Left kidney (tissue), 2 donors: Measurements from ENCODE around the gene BAG5. TPM values are rescaled to one million over a fixed set of nuclear protein-coding genes. Genes with fewer than 3 reads are reported as not detected.
"Not testable (repeated sequence)": the region's sequence is repeated elsewhere in the genome, so short reads cannot be mapped to it uniquely, and the experiment has no call there.

Experiments used
- DNase-seq: peaks from one replicate; pipeline ENCODE4 v3.0.0-alpha.2; 2013
- polyA plus RNA-seq: library from polyadenylated mRNA; unstranded; fragments of 120-200 nt; gene quantifications from one replicate; pipeline ENCODE4 v1.2.1, GENCODE V29; 2013; ENCODE audit not compliant: insufficient read length

The BAG5 gene
- polyA plus RNA-seq, 1 donor = 35.7 TPM

DNA sequence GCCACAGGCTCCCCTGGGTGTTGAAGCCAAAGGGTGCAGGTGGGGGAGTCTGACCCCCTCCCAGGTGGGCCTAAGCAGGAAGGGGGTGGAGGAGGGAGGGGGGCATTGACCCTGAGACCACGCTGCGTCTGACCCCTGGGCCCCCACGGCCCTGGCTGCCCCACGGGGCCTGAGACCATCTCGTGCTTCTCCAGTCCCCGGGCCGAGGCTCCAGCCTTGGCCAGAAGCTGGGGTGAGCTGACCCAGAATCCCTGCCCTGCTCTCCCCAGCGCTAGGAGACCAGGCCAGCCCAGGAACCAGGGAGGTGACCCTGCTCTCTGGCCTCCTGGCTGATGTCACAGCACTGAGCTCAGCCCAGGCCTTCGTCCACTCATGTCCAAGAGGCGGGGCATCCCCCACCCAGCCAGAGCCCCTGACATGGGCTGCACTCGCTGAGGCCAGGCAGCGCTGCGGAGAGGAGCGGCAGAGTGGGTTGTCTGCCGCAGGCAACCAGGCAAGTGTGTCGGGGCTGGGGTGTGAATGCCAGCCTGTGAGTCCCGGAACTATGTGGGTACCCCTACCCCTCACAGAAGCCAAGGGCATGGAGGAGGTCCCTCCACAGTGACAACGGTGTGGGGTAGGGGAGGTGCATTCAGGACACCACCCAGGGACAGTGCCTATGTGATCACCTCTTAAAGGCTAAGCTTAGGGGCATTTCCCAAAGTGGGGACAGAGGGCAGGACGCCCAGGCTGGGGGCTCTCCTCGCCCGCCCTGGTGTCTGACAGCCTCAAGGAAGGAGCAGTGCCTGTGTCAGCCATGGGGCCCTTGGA, 27.2 kb downstream of the BAG5 start:
- no peak for DNase-seq

DNA sequence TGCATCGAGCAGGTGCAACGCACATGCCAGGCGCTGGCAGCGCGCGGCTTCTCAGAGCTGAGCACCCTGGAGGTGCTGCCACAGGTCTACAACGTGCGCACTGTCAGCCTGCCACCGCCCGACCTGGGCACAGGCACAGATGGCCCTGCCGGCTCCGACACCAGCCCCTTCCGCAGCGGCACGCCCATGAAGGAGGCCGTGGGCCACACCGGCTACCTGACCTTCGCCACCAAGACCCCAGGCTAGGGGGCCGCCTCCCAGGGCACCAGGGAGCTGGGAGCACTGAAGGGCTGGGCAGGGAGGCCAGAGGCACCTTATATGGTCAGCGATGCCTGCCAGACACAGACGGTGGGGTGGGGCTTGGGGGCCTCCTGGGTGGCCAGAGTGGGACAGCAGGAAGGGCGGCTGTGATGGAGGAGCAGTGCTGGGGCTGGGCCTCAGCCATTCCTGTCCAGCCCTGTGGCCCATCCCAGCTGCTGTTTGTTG, 27.8 kb downstream of the BAG5 start:
- DNase-seq = no peak

DNA sequence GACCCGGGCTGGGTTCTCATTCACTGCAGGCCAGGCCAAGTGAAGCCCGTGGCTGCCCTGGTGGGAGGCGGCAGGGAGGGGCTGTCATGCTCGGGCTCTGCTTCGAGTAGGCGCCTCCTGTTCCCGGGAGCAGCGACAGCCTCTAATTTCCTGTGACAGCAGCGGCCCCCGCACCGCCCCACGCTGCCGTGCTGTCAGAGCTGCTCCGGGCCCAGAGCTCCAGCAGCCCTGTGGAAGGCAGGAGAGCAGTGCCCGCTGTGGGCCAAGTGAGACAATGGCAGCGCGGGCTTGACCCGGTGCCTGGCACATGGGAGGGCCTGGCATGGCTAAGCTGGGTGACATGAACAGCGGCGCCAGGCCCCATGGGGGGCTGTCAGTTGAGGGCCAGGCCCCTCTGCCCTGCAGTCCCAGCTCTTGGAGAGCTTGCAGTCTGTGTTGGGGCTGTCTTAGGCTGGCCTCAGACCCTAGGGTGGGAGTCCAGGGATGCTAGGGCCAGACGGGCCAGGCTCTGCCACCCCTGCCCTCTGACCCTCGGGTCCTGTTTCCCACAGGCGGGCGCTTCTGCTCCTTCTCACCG, 28.4 kb downstream of the BAG5 start:
- no peak for DNase-seq

DNA sequence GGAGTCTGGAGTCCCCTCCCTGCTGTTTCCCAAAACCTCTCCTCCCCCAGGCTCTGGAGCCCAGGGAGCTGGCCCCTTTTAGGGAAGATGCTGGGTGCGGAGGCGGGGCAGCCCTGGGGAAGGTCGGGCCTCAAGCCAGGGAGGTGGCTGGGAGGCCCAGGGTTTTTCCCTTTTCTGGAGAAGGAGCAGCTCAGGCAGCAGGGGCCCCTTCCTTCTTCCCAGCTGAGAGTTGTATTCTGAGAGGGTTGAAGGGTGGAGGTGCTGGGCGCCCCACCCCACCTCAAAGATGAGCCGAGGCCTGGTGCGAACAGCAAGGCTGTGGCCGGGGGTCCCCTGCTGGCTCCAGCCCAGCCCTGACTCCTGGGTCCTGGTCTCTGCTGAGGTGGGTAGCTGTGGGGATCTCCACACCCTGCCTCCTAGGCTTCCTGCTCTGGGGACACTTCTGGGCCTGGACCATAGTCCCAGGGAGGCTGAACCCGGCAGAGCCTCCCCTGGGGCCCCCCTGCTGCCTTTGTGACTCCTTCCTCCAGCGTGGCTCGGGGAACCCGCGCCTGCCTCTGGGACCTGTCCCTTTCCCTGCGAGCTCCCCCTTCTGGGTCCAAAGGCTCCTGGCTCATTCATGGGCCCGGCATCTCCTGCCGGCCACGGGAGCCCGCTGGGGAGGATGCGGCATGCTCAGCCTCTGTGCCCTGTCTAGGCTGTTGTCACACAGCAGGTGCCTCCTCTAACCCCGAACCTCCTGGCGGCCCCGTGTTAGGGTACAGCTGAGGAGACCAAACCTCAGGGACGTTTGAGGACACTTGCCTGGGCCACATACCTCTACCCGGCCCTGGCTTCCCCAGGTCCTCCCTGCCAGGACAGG, 29.1 kb downstream of the BAG5 start:
- DNase-seq = no peak

GRCh38 chr14:103532216-103533136, 30.0 kb downstream of the BAG5 start:
- DNase-seq = no peak

DNA sequence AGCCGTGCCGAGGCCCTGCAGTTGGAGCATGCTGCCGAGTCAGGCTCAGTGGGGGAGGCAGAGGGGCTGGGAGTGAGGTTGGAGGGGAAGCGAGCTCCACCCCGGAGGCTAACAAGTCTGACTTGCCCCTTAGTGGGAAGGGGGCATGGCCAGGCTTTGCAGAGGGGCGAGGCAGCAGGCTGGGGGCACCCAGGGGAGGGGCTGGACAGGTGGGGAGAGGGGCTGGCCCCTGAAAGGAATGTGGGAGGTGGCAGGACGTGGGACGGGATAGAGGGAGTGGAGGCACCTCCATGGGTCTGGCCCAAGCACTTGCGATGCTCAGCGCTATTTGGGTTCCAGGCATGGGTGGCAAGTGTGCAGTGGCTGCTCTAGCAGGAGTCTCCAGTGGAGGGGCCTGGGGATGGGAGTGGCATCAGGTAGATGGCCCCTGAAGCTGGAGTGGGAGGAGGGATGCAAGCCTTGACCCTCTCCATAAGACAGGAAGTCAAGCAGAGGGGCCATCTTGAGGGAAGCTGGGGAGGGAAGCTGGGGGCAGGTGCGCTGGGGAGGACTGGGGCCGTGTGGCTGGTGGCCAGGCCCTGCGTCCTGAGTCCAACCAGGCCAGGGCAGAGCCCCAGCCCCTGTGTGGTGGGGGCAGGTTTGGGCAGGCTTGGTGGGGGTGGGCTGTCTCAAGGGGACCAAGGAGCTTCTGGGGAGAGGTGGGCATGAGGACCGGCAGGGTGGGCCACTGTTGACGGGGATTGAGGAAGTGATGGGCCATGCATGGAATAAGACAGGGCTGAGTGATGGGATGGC, 30.8 kb downstream of the BAG5 start:
- DNase-seq = no peak

DNA sequence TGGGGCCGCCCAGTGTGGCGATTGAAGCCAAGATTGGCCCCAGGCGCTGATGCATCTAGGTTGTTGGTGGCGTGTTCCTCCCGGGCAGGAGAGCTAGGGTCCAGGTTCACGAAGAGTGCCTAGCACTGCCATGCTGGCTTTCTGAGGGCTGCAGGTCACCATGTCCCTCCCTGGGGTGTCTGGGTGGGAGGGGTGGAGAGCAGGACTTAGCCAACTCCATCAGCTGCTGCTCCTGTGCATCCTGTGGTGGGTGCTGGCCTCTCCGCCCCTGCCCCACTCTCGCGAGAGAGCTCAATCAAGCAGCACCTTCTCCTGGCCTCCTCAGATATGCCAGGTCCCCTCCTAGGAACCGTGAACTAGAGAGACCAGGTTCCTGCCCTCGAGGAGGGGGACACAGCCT, 31.6 kb downstream of the BAG5 start:
- no peak for DNase-seq

DNA sequence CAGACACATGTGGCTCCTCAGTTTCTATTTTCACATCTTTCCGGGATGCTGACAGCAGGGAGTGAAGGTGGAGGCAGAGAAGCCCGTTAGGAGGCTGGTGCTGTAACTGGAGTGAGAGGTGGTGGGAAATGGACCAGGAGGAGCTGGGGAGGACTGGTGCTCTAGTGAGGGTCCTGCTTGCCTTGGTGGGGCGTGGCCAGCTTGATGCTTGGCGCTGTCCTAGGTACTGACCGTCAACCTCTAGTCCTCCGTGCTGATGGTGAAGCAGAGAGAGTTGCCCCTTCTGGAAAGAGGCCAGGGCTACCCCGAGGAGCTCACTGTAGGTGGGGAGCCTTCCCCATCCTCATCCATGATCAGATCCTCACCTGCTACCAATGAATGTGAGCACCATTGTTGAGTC, 32.1 kb downstream of the BAG5 start:
- no peak for DNase-seq

GRCh38 chr14:103529383-103530365, 32.8 kb downstream of the BAG5 start:
- DNase-seq = no peak

DNA sequence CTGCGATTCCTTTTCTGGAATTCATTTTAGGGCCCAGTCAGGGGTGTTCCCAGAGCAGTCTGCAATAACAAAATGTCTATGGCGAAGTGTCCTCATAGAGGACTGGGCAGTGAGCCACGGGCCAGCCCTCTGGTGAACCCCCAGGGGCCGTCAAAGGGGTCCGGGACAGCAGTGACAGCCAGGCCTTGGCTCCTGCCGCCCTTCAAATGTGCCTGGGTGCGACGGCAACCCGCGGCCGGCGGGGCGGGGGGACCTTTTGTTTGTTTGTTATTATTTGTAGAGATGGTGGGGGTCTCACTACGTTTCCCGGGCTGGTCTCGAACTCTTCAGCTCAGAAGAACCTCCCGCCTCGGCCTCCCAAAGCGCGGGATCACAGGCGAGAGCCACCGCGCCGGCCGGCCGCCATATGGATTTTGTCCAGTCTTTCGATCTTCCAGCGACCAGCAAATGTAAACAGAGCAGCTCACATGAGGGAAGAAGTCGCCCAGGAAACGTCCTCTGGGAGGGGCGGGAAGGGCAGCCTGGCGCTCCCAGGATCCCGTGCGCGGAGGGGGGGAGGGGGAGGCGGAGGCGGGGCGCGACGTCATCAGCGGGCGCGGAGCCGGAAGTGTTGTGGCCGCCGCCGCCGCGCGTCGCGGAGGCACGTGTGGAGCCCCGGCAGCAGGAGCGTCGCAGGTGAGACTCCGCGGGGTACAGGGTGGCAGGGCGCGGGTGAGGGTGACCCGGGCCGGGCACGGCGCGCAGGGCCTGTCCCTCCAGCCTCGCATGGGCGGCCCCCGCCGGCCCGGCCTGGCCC, 33.7 kb downstream of the BAG5 start, which contains the start of gene TRMT61A:
Gene TRMT61A, plus strand, starts transcription at position 610 of the 796 bp plus-strand sequence. CDS start 783 bp downstream, outside the sequence.
- DNase-seq = peak; percentile 87

GRCh38 chr14:103528146-103528586, 34.3 kb downstream of the BAG5 start:
- DNase-seq = no peak

DNA sequence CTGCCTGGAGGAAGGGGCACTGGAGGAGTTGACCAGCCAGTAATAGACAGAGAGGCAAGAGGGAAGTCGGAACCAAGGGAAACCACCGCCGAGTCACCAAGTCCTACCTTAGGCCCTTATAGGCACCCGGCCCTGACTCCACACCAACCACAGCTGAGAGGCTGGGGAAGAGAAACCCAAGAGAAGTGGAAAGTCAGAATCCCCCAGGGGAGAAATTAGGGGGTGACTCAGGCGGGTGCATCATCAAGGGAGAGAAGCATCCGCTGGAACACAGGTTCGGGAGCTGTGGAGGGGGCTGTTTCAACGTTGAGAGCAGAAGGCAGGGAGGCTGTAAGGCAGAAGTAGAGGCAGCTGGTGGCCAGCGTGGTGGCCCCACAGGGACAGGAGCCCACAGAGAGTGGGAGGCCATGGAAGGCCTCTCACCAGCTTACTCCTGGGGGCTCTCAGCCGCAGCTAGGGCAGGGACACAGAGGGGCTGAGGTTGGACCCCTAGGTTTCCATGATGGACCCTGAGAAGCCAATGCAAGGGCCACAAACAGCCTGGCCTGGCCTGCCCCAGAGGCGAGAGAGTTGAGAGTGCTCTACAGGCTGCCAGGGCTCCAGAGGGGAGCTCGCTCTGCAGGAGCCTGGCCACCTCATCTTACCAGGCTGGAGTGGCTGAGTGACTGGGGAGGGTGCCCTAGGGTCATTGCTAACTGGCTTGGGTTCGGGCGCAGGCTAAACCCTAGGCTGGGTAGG, 34.9 kb downstream of the BAG5 start:
- no peak for DNase-seq

DNA sequence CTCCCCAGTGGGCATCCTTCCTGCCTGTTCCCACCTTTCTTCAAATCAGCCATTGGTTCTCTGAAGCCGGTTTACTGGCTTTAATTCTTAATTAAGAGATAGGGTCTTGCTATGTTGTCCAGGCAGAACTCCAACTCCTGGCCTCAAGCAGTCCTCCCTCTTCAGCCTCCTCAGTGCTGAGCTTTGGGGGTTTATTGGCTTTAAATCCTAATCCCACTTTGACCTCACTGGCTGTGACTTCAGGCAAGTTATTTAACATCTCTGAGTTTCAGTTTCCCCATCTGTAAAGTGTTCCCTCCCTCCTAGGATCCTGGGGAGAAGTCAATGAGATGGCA, 35.6 kb downstream of the BAG5 start:
- DNase-seq = no peak

DNA sequence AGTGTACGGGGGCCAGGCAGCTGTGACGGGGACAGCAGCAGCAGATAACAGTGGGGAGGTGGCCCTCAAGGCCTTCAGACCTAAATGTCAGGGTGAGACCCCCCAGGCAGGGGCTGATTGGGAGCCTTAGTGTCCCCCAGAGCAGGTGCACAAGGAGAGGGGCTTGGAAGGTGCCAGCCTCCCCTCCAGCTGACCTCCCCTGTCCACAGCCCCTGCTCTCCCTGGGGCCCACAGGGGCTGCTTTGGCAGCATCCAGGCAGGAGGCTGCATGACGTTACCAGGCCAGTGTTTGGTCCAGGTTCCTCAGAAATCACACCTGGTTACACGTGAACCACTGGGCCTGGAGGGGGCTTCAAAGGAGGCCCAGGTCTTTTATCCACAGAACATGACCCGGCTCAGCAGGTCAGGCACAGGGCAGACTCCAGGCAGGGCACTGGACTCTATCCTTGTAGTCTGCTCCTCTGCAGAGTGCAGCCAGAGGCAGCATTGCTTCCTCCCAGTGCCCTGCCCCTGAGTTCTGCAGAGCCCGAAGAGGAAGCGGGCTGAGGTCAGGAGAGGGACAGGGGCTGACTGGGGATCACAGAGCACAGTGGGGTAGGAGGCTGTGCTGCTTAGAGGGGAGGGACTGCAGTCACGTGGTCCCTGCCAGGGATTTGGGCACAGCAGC, 36.1 kb downstream of the BAG5 start:
- DNase-seq = no peak

GRCh38 chr14:103525430-103526246, 36.8 kb downstream of the BAG5 start:
- DNase-seq = not testable (repeated sequence)
